ENCODE data around the gene STAB1. TPM values are rescaled to one million over a fixed set of nuclear protein-coding genes. Genes with fewer than 3 reads are reported as not detected.
A peak's percentile ranks its signal among the peaks of the same experiment; 100 is the strongest.

The STAB1 gene
- polyA plus RNA-seq, 3 donors, result 3.8 to 535 (median 15.8) TPM

GRCh38 chr3:52469001-52469400 is 26.1 kb upstream of the STAB1 start:
- intact Hi-C loops (cut with micrococcal nuclease), result no loop called here
- H4K20me1 ChIP-seq (ENCODE audit: insufficient read depth, low read length), result peaks cover 13% of the 10 kb centered on the region
- TF ChIP-seq, protein P1, sequence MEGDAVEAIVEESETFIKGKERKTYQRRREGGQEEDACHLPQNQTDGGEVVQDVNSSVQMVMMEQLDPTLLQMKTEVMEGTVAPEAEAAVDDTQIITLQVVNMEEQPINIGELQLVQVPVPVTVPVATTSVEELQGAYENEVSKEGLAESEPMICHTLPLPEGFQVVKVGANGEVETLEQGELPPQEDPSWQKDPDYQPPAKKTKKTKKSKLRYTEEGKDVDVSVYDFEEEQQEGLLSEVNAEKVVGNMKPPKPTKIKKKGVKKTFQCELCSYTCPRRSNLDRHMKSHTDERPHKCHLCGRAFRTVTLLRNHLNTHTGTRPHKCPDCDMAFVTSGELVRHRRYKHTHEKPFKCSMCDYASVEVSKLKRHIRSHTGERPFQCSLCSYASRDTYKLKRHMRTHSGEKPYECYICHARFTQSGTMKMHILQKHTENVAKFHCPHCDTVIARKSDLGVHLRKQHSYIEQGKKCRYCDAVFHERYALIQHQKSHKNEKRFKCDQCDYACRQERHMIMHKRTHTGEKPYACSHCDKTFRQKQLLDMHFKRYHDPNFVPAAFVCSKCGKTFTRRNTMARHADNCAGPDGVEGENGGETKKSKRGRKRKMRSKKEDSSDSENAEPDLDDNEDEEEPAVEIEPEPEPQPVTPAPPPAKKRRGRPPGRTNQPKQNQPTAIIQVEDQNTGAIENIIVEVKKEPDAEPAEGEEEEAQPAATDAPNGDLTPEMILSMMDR (IDR thresholded peaks at IDR 0.05), result no peak
- H2AFZ ChIP-seq (ENCODE audit: insufficient read depth, low read depth, low read length, poor library complexity, severe bottlenecking), result no peak overlapping the region
- H3K4me1 Mint-ChIP-seq, result peaks cover 34% of the 10 kb centered on the region
- H3K27me3 ChIP-seq (ENCODE audit: control insufficient read depth in 2 of 2, insufficient read depth in 2 of 2, low read length in 2 of 2), result no peaks in the 10 kb centered on the region
- no peak overlapping the region for H3K4me3 Mint-ChIP-seq
- no peak overlapping the region for H3K4me3 ChIP-seq (replicated peaks in 1 of 3; ENCODE audit: low read depth in 2 of 3, low read length in 3 of 3)
- no peaks in the 10 kb centered on the region for H3K9me3 ChIP-seq (replicated peaks in 1 of 2; ENCODE audit: control insufficient read depth in 1 of 2, insufficient read depth in 1 of 2, low read length in 2 of 2)
- peak overlapping the region in 1 of 7 donors; percentile 21 for H3K27ac Mint-ChIP-seq
- no peak overlapping the region for H3K4me2 ChIP-seq (replicated peaks; ENCODE audit: extremely low read depth, low read length, poor library complexity, severe bottlenecking)
- peaks cover 34 to 89% of the 10 kb centered on the region in 2 donors for H3K36me3 Mint-ChIP-seq
- peaks cover 29 to 33% of the 10 kb centered on the region in 2 donors for H3K4me1 ChIP-seq (ENCODE audit: control insufficient read depth in 1 of 2, insufficient read depth in 2 of 2, low read length in 2 of 2)
- peaks cover 0 to 2% (median 0%) of the 10 kb centered on the region in 3 donors for H3K27me3 Mint-ChIP-seq (ENCODE audit: low read depth in 3 of 3)
- DNase-seq, result no peak
- H3K27ac ChIP-seq (ENCODE audit: low read depth in 1 of 2, low read length in 2 of 2), result no peak overlapping the region
- H3K79me2 ChIP-seq (ENCODE audit: insufficient read depth, low read length), result peaks cover 50% of the 10 kb centered on the region
- no peaks in the 10 kb centered on the region for H3K9me3 Mint-ChIP-seq
- 100% methylated on average over 2 of the region's 5 CpGs for WGBS (ENCODE audit: insufficient coverage)
- peak overlapping the region; percentile 21 for H3K9ac ChIP-seq (ENCODE audit: insufficient read depth, low read length, poor library complexity, severe bottlenecking)
- H3K36me3 ChIP-seq (replicated peaks in 1 of 2; ENCODE audit: control insufficient read depth in 1 of 2, insufficient read depth in 2 of 2, low read length in 2 of 2), result peaks cover 22 to 78% of the 10 kb centered on the region in 2 donors

DNA sequence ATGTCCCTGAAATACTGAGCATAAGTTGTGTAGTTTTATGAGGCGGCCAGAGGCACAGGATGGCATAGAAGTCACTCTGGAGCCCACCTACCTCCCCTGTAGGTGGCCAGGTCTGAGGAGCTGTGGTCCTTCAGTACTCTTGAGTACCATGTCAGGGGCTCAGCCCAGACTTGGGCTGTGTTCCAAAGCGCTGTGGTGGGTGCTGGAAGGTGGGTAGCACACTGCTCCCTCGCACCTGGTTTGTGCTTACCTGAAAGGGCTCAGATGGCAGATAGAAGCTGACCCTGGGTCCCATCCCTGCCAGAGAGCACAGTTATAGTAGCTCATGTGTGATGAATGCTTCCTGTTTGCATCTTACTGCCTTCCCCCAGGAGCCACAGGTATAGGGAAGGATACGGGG is 24.2 kb upstream of the STAB1 start:
- Mint-ChIP-seq H3K4me3 (no peak overlapping the region), H3K27ac (no peak overlapping the region), H3K36me3 (peaks cover 30 to 82% of the 10 kb centered on the region in 2 donors), H3K27me3 (ENCODE audit: low read depth in 3 of 3) (peaks cover 0 to 2% (median 0%) of the 10 kb centered on the region in 3 donors), H3K9me3 (no peaks in the 10 kb centered on the region), H3K4me1 (peaks cover 51% of the 10 kb centered on the region)
- TF ChIP-seq, protein P1 (IDR thresholded peaks at IDR 0.05), result no peak
- Histone ChIP-seq H3K4me3 (replicated peaks in 1 of 3; ENCODE audit: low read depth in 2 of 3, low read length in 3 of 3) (no peak overlapping the region), H2AFZ (ENCODE audit: insufficient read depth, low read depth, low read length, poor library complexity, severe bottlenecking) (no peak overlapping the region), H3K9me3 (replicated peaks in 1 of 2; ENCODE audit: control insufficient read depth in 1 of 2, insufficient read depth in 1 of 2, low read length in 2 of 2) (no peaks in the 10 kb centered on the region), H3K4me1 (ENCODE audit: control insufficient read depth in 1 of 2, insufficient read depth in 2 of 2, low read length in 2 of 2) (peaks cover 45 to 48% of the 10 kb centered on the region in 2 donors), H4K20me1 (ENCODE audit: insufficient read depth, low read length) (peaks cover 13% of the 10 kb centered on the region), H3K9ac (ENCODE audit: insufficient read depth, low read length, poor library complexity, severe bottlenecking) (no peak overlapping the region), H3K27me3 (ENCODE audit: control insufficient read depth in 2 of 2, insufficient read depth in 2 of 2, low read length in 2 of 2) (no peaks in the 10 kb centered on the region), H3K4me2 (replicated peaks; ENCODE audit: extremely low read depth, low read length, poor library complexity, severe bottlenecking) (no peak overlapping the region), H3K36me3 (replicated peaks in 1 of 2; ENCODE audit: control insufficient read depth in 1 of 2, insufficient read depth in 2 of 2, low read length in 2 of 2) (peaks cover 14 to 70% of the 10 kb centered on the region in 2 donors), H3K79me2 (ENCODE audit: insufficient read depth, low read length) (peaks cover 33% of the 10 kb centered on the region), H3K27ac (ENCODE audit: low read depth in 1 of 2, low read length in 2 of 2) (no peak overlapping the region)
- intact Hi-C loops (cut with micrococcal nuclease), result loop anchor here in 1 of 2 donors (5.0 kb wide), 1 partner anchor 61 kb away; the partner anchor contains the start of gene NT5DC2
- WGBS (ENCODE audit: insufficient coverage), result 100% methylated on average over 4 of the region's 4 CpGs
- no peak for DNase-seq

Measured in CD14-positive monocyte (primary cell).